Stimulated activated naive CD4-positive, alpha-beta T cell (primary cell): Measurements from ENCODE around the gene ATXN7L1.
"Not testable (repeated sequence)": the region's sequence is repeated elsewhere in the genome, so short reads cannot be mapped to it uniquely, and the experiment has no call there.

ENCODE experiments used
- DNase-seq, 6 experiments: peaks; one replicate each; lab custom pipeline; 2025; lab: John Stamatoyannopoulos, UW

The ATXN7L1 gene

GRCh38 chr7:105861224-105861623 lies 15.2 kb downstream of the ATXN7L1 start:
- no peak for DNase-seq

GRCh38 chr7:105860793-105861192 lies 15.6 kb downstream of the ATXN7L1 start:
- DNase-seq = no peak

- peak in 3 of 6 experiments; percentile 7 to 25 (median 10) for DNase-seq
These were observed 19.1 kb downstream of the ATXN7L1 start for GRCh38 chr7:105857009-105857952.

- DNase-seq = no peak
These were observed 21.9 kb downstream of the ATXN7L1 start for GRCh38 chr7:105854498-105854897.

- no peak for DNase-seq
These were observed 22.4 kb downstream of the ATXN7L1 start for GRCh38 chr7:105853931-105854419.

GRCh38 chr7:105851064-105851463 lies 25.3 kb downstream of the ATXN7L1 start:
- DNase-seq = no peak

GRCh38 chr7:105849122-105849855 lies 27.1 kb downstream of the ATXN7L1 start:
- peak in 4 of 6 experiments; percentile 25 to 68 (median 65) for DNase-seq

GRCh38 chr7:105846404-105846803 lies 30.0 kb downstream of the ATXN7L1 start:
- DNase-seq = no peak

GRCh38 chr7:105844681-105845080 lies 31.7 kb downstream of the ATXN7L1 start:
- not testable (repeated sequence) for DNase-seq

- no peak for DNase-seq
These were observed 34.5 kb downstream of the ATXN7L1 start for GRCh38 chr7:105841866-105842265.

GRCh38 chr7:105840981-105841749 lies 35.2 kb downstream of the ATXN7L1 start:
- DNase-seq = no peak

GRCh38 chr7:105839266-105839665 lies 37.1 kb downstream of the ATXN7L1 start:
- no peak for DNase-seq

GRCh38 chr7:105838627-105839231 lies 37.7 kb downstream of the ATXN7L1 start:
- DNase-seq = no peak

- DNase-seq = no peak
These were observed 38.4 kb downstream of the ATXN7L1 start for GRCh38 chr7:105837765-105838626.

GRCh38 chr7:105835441-105835840 lies 41.0 kb downstream of the ATXN7L1 start:
- DNase-seq = no peak

- DNase-seq = no peak
These were observed 44.4 kb downstream of the ATXN7L1 start for GRCh38 chr7:105831824-105832535.

GRCh38 chr7:105831302-105831620 lies 45.1 kb downstream of the ATXN7L1 start:
- DNase-seq = no peak

GRCh38 chr7:105830405-105831301 lies 45.7 kb downstream of the ATXN7L1 start:
- DNase-seq = no peak
